ENCODE results near the gene NUCKS1.
"Not testable (repeated sequence)": the region's sequence is repeated elsewhere in the genome, so short reads cannot be mapped to it uniquely, and the experiment has no call there.

NUCKS1 gene

GRCh38 chr1:205729945-205730610 lies 19.9 kb downstream of the NUCKS1 start:
- DNase-seq (ENCODE audit: low read depth in 2 of 2): no peak

GRCh38 chr1:205726619-205727125 lies 23.3 kb downstream of the NUCKS1 start:
- no peak for DNase-seq (ENCODE audit: low read depth in 2 of 2)

- DNase-seq (ENCODE audit: low read depth in 2 of 2): no peak
Measured at GRCh38 chr1:205725514-205725913, 24.5 kb downstream of the NUCKS1 start.

GRCh38 chr1:205720740-205721139 lies 29.2 kb downstream of the NUCKS1 start:
- DNase-seq (ENCODE audit: low read depth in 2 of 2): not testable (repeated sequence)

GRCh38 chr1:205719762-205720161 lies 30.2 kb downstream of the NUCKS1 start:
- no peak for DNase-seq (ENCODE audit: low read depth in 2 of 2)

- no peak for DNase-seq (ENCODE audit: low read depth in 2 of 2)
Measured at GRCh38 chr1:205719015-205719414, 31.0 kb downstream of the NUCKS1 start.

- DNase-seq (ENCODE audit: low read depth in 2 of 2): no peak
Measured at GRCh38 chr1:205716371-205717132, 33.4 kb downstream of the NUCKS1 start.

- DNase-seq (ENCODE audit: low read depth in 2 of 2): no peak
Measured at GRCh38 chr1:205715628-205716027, 34.4 kb downstream of the NUCKS1 start.

GRCh38 chr1:205714906-205715246 lies 35.1 kb downstream of the NUCKS1 start:
- DNase-seq (ENCODE audit: low read depth in 2 of 2): no peak

- DNase-seq (ENCODE audit: low read depth in 2 of 2): no peak
Measured at GRCh38 chr1:205714190-205714905, 35.6 kb downstream of the NUCKS1 start.

GRCh38 chr1:205711105-205712048 lies 38.6 kb downstream of the NUCKS1 start:
- DNase-seq (ENCODE audit: low read depth in 2 of 2): peak; percentile 45 to 55

GRCh38 chr1:205710201-205711062 lies 39.5 kb downstream of the NUCKS1 start:
- DNase-seq (ENCODE audit: low read depth in 2 of 2): no peak

- no peak for DNase-seq (ENCODE audit: low read depth in 2 of 2)
Measured at GRCh38 chr1:205709640-205710039, 40.3 kb downstream of the NUCKS1 start.

- DNase-seq (ENCODE audit: low read depth in 2 of 2): peak in 1 of 2 experiments; percentile 20
Measured at GRCh38 chr1:205709059-205709398, 41.0 kb downstream of the NUCKS1 start.

GRCh38 chr1:205706601-205707502 lies 43.1 kb downstream of the NUCKS1 start:
- DNase-seq (ENCODE audit: low read depth in 2 of 2): no peak

- DNase-seq (ENCODE audit: low read depth in 2 of 2): no peak
Measured at GRCh38 chr1:205704903-205705302, 45.1 kb downstream of the NUCKS1 start.

- no peak for DNase-seq (ENCODE audit: low read depth in 2 of 2)
Measured at GRCh38 chr1:205703072-205703471, 46.9 kb downstream of the NUCKS1 start.

GRCh38 chr1:205701891-205702290 lies 48.1 kb downstream of the NUCKS1 start:
- no peak for DNase-seq (ENCODE audit: low read depth in 2 of 2)

GRCh38 chr1:205701420-205701819 lies 48.6 kb downstream of the NUCKS1 start:
- no peak for DNase-seq (ENCODE audit: low read depth in 2 of 2)
